Right lobe of liver (tissue), 6 donors: ENCODE results near the gene IFI35. TPM values are rescaled to one million over a fixed set of nuclear protein-coding genes. Genes with fewer than 3 reads are reported as not detected.

Experiments used
- ATAC-seq, 4 donors: fragments of 200-7000 bp; cut with Tn5 transposase; one replicate each; pipeline ENCODE4 v1.9.1; 2020; ENCODE audit warnings: mild to moderate bottlenecking in 4 of 4, moderate library complexity in 4 of 4
- DNase-seq, 3 donors: peaks; one replicate each; pipeline ENCODE4 v3.0.0-alpha.2; 2020
- H3K27ac ChIP-seq, 3 donors: fragments of 200-600 bp; one replicate each; pipeline ENCODE4 v1.8.0; 2022
- H3K27me3 ChIP-seq, 2 donors: fragments of 200-600 bp; one replicate each; pipeline ENCODE4 v1.8.0; 2022
- H3K36me3 ChIP-seq, 4 donors: fragments of 200-600 bp; sonication (generic) in 1 of 4; one replicate each; pipeline versions ENCODE4 v1.5.1 to v1.8.0; 2017 to 2022; ENCODE audit warnings: control low read depth in 1 of 4
- H3K4me1 ChIP-seq, 4 donors: fragments of 200-600 bp; sonication (generic) in 1 of 4; one replicate each; pipeline versions ENCODE4 v1.5.1 to v1.8.0; 2017 to 2022; ENCODE audit warnings: control low read depth in 1 of 4
- H3K4me3 ChIP-seq, 3 donors: fragments of 200-600 bp; one replicate each; pipeline ENCODE4 v1.8.0; 2022
- H3K9me3 ChIP-seq, 4 donors: fragments of 200-600 bp; sonication (generic) in 1 of 4; one replicate each; pipeline versions ENCODE4 v1.5.1 to v1.8.0; 2017 to 2022; ENCODE audit warnings: control low read depth in 1 of 4
- CTCF ChIP-seq, 4 donors: fragments of 200-600 bp in 3 of 4; fragments of 450-650 bp in 1 of 4; IDR thresholded peaks; one replicate each; pipeline versions ENCODE4 v1.5.1 to v1.8.0; 2016 to 2022; ENCODE audit warnings: antibody characterized with exemption in 4 of 4, mild to moderate bottlenecking in 2 of 4
- POLR2A ChIP-seq: fragments of 450-650 bp; IDR thresholded peaks from one replicate; pipeline ENCODE4 v1.6.1; 2017; ENCODE audit warnings: antibody characterized with exemption, mild to moderate bottlenecking
- WGBS: methylation state at CpG from one replicate; pipeline ENCODE4 v1.1.6; 2018; ENCODE audit warnings: low coverage, low lambda C conversion rate; ENCODE audit not compliant: insufficient coverage; ENCODE audit errors: missing lambda C conversion rate; 5-methylcytosine and 5-hydroxymethylcytosine counted together
- intact Hi-C, 2 donors: fragments of 100-400 bp; cut with DNase I; formaldehyde crosslinking; loops; one replicate each; pipeline versions ENCODE4 v1.11.2 to v1.14.1; 2022
- total RNA-seq, 6 experiments: library from RNA; depleted of rRNA in 2 of 6; stranded (reverse); fragments of >200 nt in 2 of 6; fragmentation: NEBNext Ultra II Directional in 3 of 6; extraction: Animal tissue kit (Norgen Biotek cat#: 25700) in 3 of 6; gene quantifications; one replicate each; pipeline versions ENCODE4 v1.1.0 to v1.2.4, GENCODE V29; 2016 to 2023
- donor health status: DM: no; HTN: yes; CAD: no.
- donor health status: DM: no; HTN: no; CAD: no.
- donor health status: DM: no; HTN: no; CAD: no.
- donor health status: DM: no; HTN: yes; CAD: no.
- donor health status: DM: no; HTN: yes; CAD: no.

Gene IFI35
- total RNA-seq, 6 experiments from 2014 or later: 14.1 to 23.3 (median 18.1) TPM

GRCh38 chr17:43020789-43021740, 14.5 kb downstream of the IFI35 start:
- intact Hi-C loops: loop anchor here in 1 of 2 donors (10.0 kb wide), 1 partner anchor 124 kb away; no protein-coding TSS in a partner anchor
- peaks cover 0 to 4% (median 0%) of the 10 kb centered on the region in 4 donors for H3K4me1 ChIP-seq
- peak; percentile 1 to 34 (median 2) for ATAC-seq

GRCh38 chr17:43021741-43022512, 15.3 kb downstream of the IFI35 start, which contains the start of gene VAT1:
Gene VAT1 (minus strand): TSS chr17:43022385. CDS start chr17:43022322, 63 bp downstream.
- intact Hi-C loops: loop anchor here in 1 of 2 donors (10.0 kb wide), 1 partner anchor 123 kb away; no protein-coding TSS in a partner anchor
- TF ChIP-seq CTCF (IDR thresholded peaks at IDR 0.05): no peak
- peak; percentile 46 for TF ChIP-seq POLR2A
- ATAC-seq: peak; percentile 69 to 80 (median 76)
- peaks cover 0 to 4% (median 0%) of the 10 kb centered on the region in 4 donors for H3K4me1 ChIP-seq
- peak within 1 kb of the TSS; percentile 58 to 69 (median 68) for H3K27ac ChIP-seq
- no peaks in the 10 kb centered on the region for H3K9me3 ChIP-seq
- no peaks in the 10 kb centered on the region for H3K36me3 ChIP-seq
- no peaks in the 10 kb centered on the region for H3K27me3 ChIP-seq
- peak; percentile 85 to 86 (median 86) for DNase-seq
- peak within 1 kb of the TSS; percentile 91 to 100 (median 92) for H3K4me3 ChIP-seq
- WGBS: 0% methylated on average over 4 of the region's 80 CpGs

More at GRCh38 chr17:43020789-43021740, 14.5 kb downstream of the IFI35 start:
- Histone ChIP-seq H3K27ac (peak overlapping the region; percentile 58 to 69 (median 68)), H3K36me3 (no peaks in the 10 kb centered on the region), H3K27me3 (no peaks in the 10 kb centered on the region), H3K4me3 (peak overlapping the region; percentile 91 to 100 (median 92)), H3K9me3 (no peaks in the 10 kb centered on the region)
- TF ChIP-seq CTCF (IDR thresholded peaks at IDR 0.05) (no peak), POLR2A (no peak)
- peak in 2 of 3 donors; percentile 63 to 68 for DNase-seq
- 56% methylated on average over 11 of the region's 40 CpGs for WGBS

- peak; percentile 81 to 86 (median 82) for ATAC-seq
- 1% methylated on average over 10 of the region's 61 CpGs for WGBS
- peak; percentile 75 to 88 (median 78) for TF ChIP-seq CTCF (IDR thresholded peaks at IDR 0.05)
- peak; percentile 19 for TF ChIP-seq POLR2A
- Histone ChIP-seq H3K9me3 (no peaks in the 10 kb centered on the region), H3K4me1 (peaks cover 0 to 12% (median under 1%) of the 10 kb centered on the region in 4 donors), H3K36me3 (no peaks in the 10 kb centered on the region), H3K27me3 (no peaks in the 10 kb centered on the region), H3K4me3 (peak within 1 kb of the TSS; percentile 34 to 59 (median 34)), H3K27ac (peak within 1 kb of the TSS in 2 of 3 donors; percentile 41 to 49)
- DNase-seq: peak; percentile 84 to 91 (median 89)
- intact Hi-C loops: loop anchor here in 1 of 2 donors (10.0 kb wide), 1 partner anchor 120 kb away; no protein-coding TSS in a partner anchor
These were observed 18.1 kb downstream of the IFI35 start, which contains the start of gene RND2 for GRCh38 chr17:43024407-43025289. Gene RND2 (plus strand): TSS chr17:43025231. CDS start chr17:43025348, 117 bp downstream.
